T-helper 2 cell treated with Interferon-gamma antibody and Interleukin-4, amounts not matched to agents 100 ng/mL and 5 ng/mL, for 36 hours (primary cell): ENCODE results near the gene C15orf61. TPM values are rescaled to one million over a fixed set of nuclear protein-coding genes. Genes with fewer than 3 reads are reported as not detected.

Source experiments
- total RNA-seq: library from RNA; stranded (reverse); gene quantifications from 2 replicates; pipeline ENCODE4 v1.2.3, GENCODE V29; 2022

C15orf61 gene
- total RNA-seq, 1 donor from 2014 or later = 4.7 TPM

Other genes starting within 250 kb of the C15orf61 start
- gene MAP2K5, start 21.6 kb downstream of the C15orf61 start, total RNA-seq = 18.1 and 21.7 TPM in 2 replicates